Measurements from ENCODE around the gene ENAH. TPM values are rescaled to one million over a fixed set of nuclear protein-coding genes. Genes with fewer than 3 reads are reported as not detected.

The ENAH gene
- total RNA-seq, 1 experiment from 2014 or later, result 285 TPM

DNA sequence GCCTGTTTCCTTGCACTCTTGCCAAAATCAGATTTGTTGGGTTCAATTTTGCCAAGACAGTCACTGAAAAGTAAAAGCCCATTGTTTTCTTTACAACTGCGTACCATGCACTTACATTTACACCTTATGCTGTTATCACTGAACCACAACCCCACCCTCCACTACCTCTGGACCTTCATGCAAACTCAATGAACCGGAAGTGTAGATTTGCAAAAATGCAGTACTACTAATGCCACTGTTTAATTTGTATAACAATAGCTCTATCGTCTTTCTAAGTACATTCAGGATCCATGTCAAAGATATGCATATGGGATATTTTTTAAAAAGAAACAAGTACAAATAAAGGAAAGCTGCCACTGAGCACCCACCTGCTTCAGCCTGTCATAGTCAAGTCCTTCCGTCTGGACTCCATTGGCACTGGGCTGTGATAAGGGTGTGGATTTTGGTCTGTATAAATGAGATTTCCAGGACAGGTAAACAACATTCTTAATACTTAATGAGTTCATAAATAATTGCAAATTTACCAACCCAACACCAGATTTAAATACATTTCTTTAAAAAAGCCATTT lies 152.2 kb downstream of the ENAH start:
- no peaks in the 10 kb centered on the region for H3K27me3 ChIP-seq (ENCODE audit: insufficient read depth, low read length)
- H4K5ac ChIP-seq (ENCODE audit: insufficient read length, low read depth, low read length), result no peak overlapping the region
- TF ChIP-seq CTCF (conservative IDR thresholded peaks at IDR 0.05), result no peak
- peaks cover 25 to 33% of the 10 kb centered on the region in 2 experiments for H3K4me1 Mint-ChIP-seq
- H3K9ac ChIP-seq (ENCODE audit: extremely low read depth, insufficient read length, low read length), result no peak overlapping the region
- H3K4me3 Mint-ChIP-seq, result peak overlapping the region; percentile 3 to 8; a peak in 3 of 5 replicates
- H4K8ac ChIP-seq (replicated peaks; ENCODE audit: insufficient read length, low read depth, low read length), result no peak overlapping the region
- no peak overlapping the region for H3K23ac ChIP-seq (ENCODE audit: insufficient read length, low read depth, low read length)
- no peak overlapping the region for H2BK120ac ChIP-seq (ENCODE audit: low read depth, low read length, poor library complexity, severe bottlenecking)
- no peak overlapping the region for H3T11ph ChIP-seq (ENCODE audit: low read length)
- no peak overlapping the region for H2BK12ac ChIP-seq (ENCODE audit: insufficient read length, low read depth, low read length)
- H3K4ac ChIP-seq (ENCODE audit: low read depth, low read length), result no peak overlapping the region
- peaks cover 9% of the 10 kb centered on the region; the same call in 1 of the 2 replicates for H3K4me1 ChIP-seq (ENCODE audit: insufficient read depth, low read length)
- H2AK5ac ChIP-seq (ENCODE audit: insufficient read length, low read length), result no peak overlapping the region
- H3K4me2 ChIP-seq (ENCODE audit: insufficient read depth, insufficient read length, low read length), result peak overlapping the region; percentile 55
- H3K14ac ChIP-seq (ENCODE audit: insufficient read depth, low read length), result no peak overlapping the region
- WGBS (ENCODE audit: extremely low coverage, insufficient read length, low lambda C conversion rate), result no CpG with 5 or more reads among the region's 4 CpGs
- H3K27me3 Mint-ChIP-seq (ENCODE audit: low read depth), result no peaks in the 10 kb centered on the region
- no peaks in the 10 kb centered on the region for H3K23me2 ChIP-seq (ENCODE audit: insufficient read length, low read depth, low read length, poor library complexity, severe bottlenecking)
- no peak overlapping the region for H4K91ac ChIP-seq (ENCODE audit: insufficient read length, low read depth, low read length)
- H3K36me3 Mint-ChIP-seq (ENCODE audit: insufficient read depth in 1 of 3, low read depth in 3 of 3), result peaks cover 4 to 60% (median 51%) of the 10 kb centered on the region in 3 experiments; a peak in 6 of 7 replicates
- H2AFZ ChIP-seq (ENCODE audit: low read length), result no peak overlapping the region
- H2BK15ac ChIP-seq (ENCODE audit: low read depth, low read length), result no peak overlapping the region
- DNase-seq, result no peak
- no peaks in the 10 kb centered on the region for H3K9me3 Mint-ChIP-seq
- peak overlapping the region; percentile 65 for H3K27ac ChIP-seq (ENCODE audit: insufficient read length, low read depth, low read length)
- no peaks in the 10 kb centered on the region for H3K79me1 ChIP-seq (ENCODE audit: insufficient read depth, low read depth, low read length, poor library complexity, severe bottlenecking)
- peak overlapping the region; percentile 1 to 92 (median 6); a peak in 5 of 7 replicates for H3K27ac Mint-ChIP-seq
- H3K56ac ChIP-seq (ENCODE audit: insufficient read length, low read depth, low read length), result no peak overlapping the region
- no peaks in the 10 kb centered on the region for H4K20me1 ChIP-seq (ENCODE audit: control insufficient read depth, insufficient read depth, insufficient read length)
- H2BK5ac ChIP-seq (ENCODE audit: insufficient read length, low read length), result no peak overlapping the region
- H2BK20ac ChIP-seq (ENCODE audit: low read depth, low read length, poor library complexity, severe bottlenecking), result no peak overlapping the region
- no peaks in the 10 kb centered on the region for H3K9me3 ChIP-seq (ENCODE audit: control insufficient read depth, low read depth, low read length)
- no peaks in the 10 kb centered on the region for H3K79me2 ChIP-seq (ENCODE audit: insufficient read depth, low read length)
- no peak overlapping the region for H3K18ac ChIP-seq (ENCODE audit: insufficient read length, low read depth, low read length)
